IMR-90 (cell line): Measurements from ENCODE around the gene ARL14EP. TPM values are rescaled to one million over a fixed set of nuclear protein-coding genes. Genes with fewer than 3 reads are reported as not detected.

Source experiments
- ATAC-seq: fragments of 200-7000 bp; cut with Tn5 transposase; 2 replicates; pipeline ENCODE4 v1.9.1; 2020; ENCODE audit warnings: low read depth, mild to moderate bottlenecking, moderate library complexity
- BruUV-seq: library from RNA; stranded (reverse); fragments of 400-500 nt; replicated peaks from 2 replicates; lab custom pipeline; 2021; lab: Mats Ljungman, UMichigan
- CTCF ChIA-PET: fragments of 300-600 bp; formaldehyde crosslinking; extraction: SDS; loops from one replicate; lab custom pipeline; 2021; ENCODE audit warnings: antibody characterized with exemption; lab: Yijun Ruan, JAX
- POLR2A ChIA-PET: fragments of 300-600 bp; sonication (Branson Sonifier 250); formaldehyde crosslinking; loops from one replicate; lab custom pipeline; 2022; ENCODE audit warnings: antibody characterized with exemption; ENCODE audit not compliant: unreplicated experiment; lab: Charles Lee
- DNase-seq: peaks from one replicate; pipeline ENCODE4 v3.0.0; 2013
- H2AFZ ChIP-seq: replicated peaks from 2 replicates; pipeline ENCODE3; 2013; ENCODE audit warnings: low read length, mild to moderate bottlenecking; ENCODE audit not compliant: poor library complexity
- H2AK5ac ChIP-seq: 2 replicates; pipeline ENCODE4 v1.6.1; 2013; ENCODE audit warnings: low read depth, low read length, inconsistent platforms
- H2AK9ac ChIP-seq: replicated peaks from 2 replicates; pipeline ENCODE3; 2013; ENCODE audit warnings: mild to moderate bottlenecking, low read depth, low read length, moderate library complexity; ENCODE audit not compliant: poor library complexity
- H2BK120ac ChIP-seq: 2 replicates; pipeline ENCODE4 v1.6.1; 2013; ENCODE audit warnings: low read depth, low read length, inconsistent platforms
- H2BK15ac ChIP-seq: 3 replicates; pipeline ENCODE4 v1.6.1; 2013; ENCODE audit warnings: low read depth, low read length, inconsistent platforms
- H2BK20ac ChIP-seq: 2 replicates; pipeline ENCODE4 v1.6.1; 2013; ENCODE audit warnings: low read depth, mild to moderate bottlenecking, inconsistent platforms, low read length, moderate library complexity
- H2BK5ac ChIP-seq: 2 replicates; pipeline ENCODE4 v1.6.1; 2013; ENCODE audit warnings: mild to moderate bottlenecking, low read depth, low read length, inconsistent platforms; ENCODE audit not compliant: poor library complexity, severe bottlenecking
- H3K14ac ChIP-seq: replicated peaks from 2 replicates; pipeline ENCODE4 v1.6.1; 2013; ENCODE audit warnings: low read depth, low read length, inconsistent platforms
- H3K18ac ChIP-seq: 2 replicates; pipeline ENCODE4 v1.6.1; 2013; ENCODE audit warnings: low read depth, low read length, control low read depth
- H3K23ac ChIP-seq: 2 replicates; pipeline ENCODE4 v1.6.1; 2013; ENCODE audit warnings: low read depth, low read length, inconsistent platforms
- H3K27ac ChIP-seq: 2 replicates; pipeline ENCODE4 v1.5.1; 2013; ENCODE audit warnings: mild to moderate bottlenecking, control low read depth, low read length; ENCODE audit not compliant: insufficient read depth
- H3K27me3 ChIP-seq: 2 replicates; pipeline ENCODE4 v1.6.1; 2013; ENCODE audit warnings: low read length; ENCODE audit not compliant: control insufficient read depth, insufficient read depth
- H3K36me3 ChIP-seq: 2 replicates; pipeline ENCODE4 v1.6.1; 2013; ENCODE audit warnings: low read length, mixed read lengths; ENCODE audit not compliant: control insufficient read depth, insufficient read depth
- H3K4ac ChIP-seq: 2 replicates; pipeline ENCODE4 v1.6.1; 2013; ENCODE audit warnings: low read depth, low read length, inconsistent platforms
- H3K4me1 ChIP-seq: 2 replicates; pipeline ENCODE4 v1.6.1; 2013; ENCODE audit warnings: low read length, mixed read lengths; ENCODE audit not compliant: control insufficient read depth, insufficient read depth
- H3K4me2 ChIP-seq: 2 replicates; pipeline ENCODE4 v1.6.1; 2013; ENCODE audit warnings: low read depth, mild to moderate bottlenecking, control low read depth, low read length, moderate library complexity
- H3K4me3 ChIP-seq: 2 replicates; pipeline ENCODE4 v1.5.1; 2013; ENCODE audit warnings: low read depth, mild to moderate bottlenecking, control low read depth, low read length, moderate library complexity; ENCODE audit not compliant: insufficient read depth
- H3K56ac ChIP-seq: 2 replicates; pipeline ENCODE4 v1.6.1; 2013; ENCODE audit warnings: low read length, inconsistent platforms; ENCODE audit not compliant: insufficient read depth; ENCODE audit errors: extremely low read depth
- H3K79me1 ChIP-seq, 2 experiments: 2 replicates each; pipeline ENCODE4 v1.6.1; 2013; ENCODE audit warnings: low read length in 2 of 2, inconsistent platforms in 1 of 2, low read depth in 1 of 2
- H3K9ac ChIP-seq: 2 replicates; pipeline ENCODE4 v1.6.1; 2013; ENCODE audit warnings: low read depth, low read length, control low read depth
- H3K9me1 ChIP-seq: 2 replicates; pipeline ENCODE4 v1.6.1; 2013; ENCODE audit warnings: low read length, inconsistent platforms; ENCODE audit not compliant: insufficient read depth
- H3K9me3 ChIP-seq: 2 replicates; pipeline ENCODE4 v1.6.1; 2013; ENCODE audit warnings: low read length; ENCODE audit not compliant: control insufficient read depth, insufficient read depth
- H4K20me1 ChIP-seq: 2 replicates; pipeline ENCODE4 v1.6.1; 2013; ENCODE audit warnings: low read length, inconsistent platforms; ENCODE audit not compliant: insufficient read depth
- H4K5ac ChIP-seq: 2 replicates; pipeline ENCODE4 v1.6.1; 2013; ENCODE audit warnings: mild to moderate bottlenecking, low read depth, low read length, control low read depth
- H4K8ac ChIP-seq, 2 experiments: 2 replicates each; pipeline ENCODE4 v1.6.1; 2013; ENCODE audit warnings: low read depth in 2 of 2, low read length in 2 of 2, control low read depth in 1 of 2, inconsistent platforms in 1 of 2
- H4K91ac ChIP-seq: 2 replicates; pipeline ENCODE4 v1.6.1; 2013; ENCODE audit warnings: low read depth, low read length, inconsistent platforms; ENCODE audit not compliant: insufficient read depth
- BHLHE40 ChIP-seq: fragments of 150-350 bp; IDR thresholded peaks from 2 replicates; pipeline ENCODE4 v1.6.1; 2016; ENCODE audit warnings: mild to moderate bottlenecking, low read depth, low read length
- MAFK ChIP-seq: IDR thresholded peaks from 2 replicates; pipeline ENCODE4 v1.6.1; 2012; ENCODE audit warnings: low read depth, low read length, improper control_type of control experiment
- WGBS, 2 experiments: methylation state at CpG; one replicate each; pipeline versions ENCODE4 v1.1.5 to v1.1.7; 2013; ENCODE audit warnings: missing lambda C conversion rate in 2 of 2; ENCODE audit not compliant: insufficient read length in 1 of 2; ENCODE audit errors: extremely low coverage in 2 of 2; 5-methylcytosine and 5-hydroxymethylcytosine counted together
- dilution Hi-C: fragments of 300-500 bp; cut with HindIII; formaldehyde crosslinking; loops from one replicate; pipeline ENCODE4 v1.14.3; 2018; ENCODE audit warnings: low sequenced_read_pairs; ENCODE audit not compliant: unreplicated experiment
- in situ Hi-C: fragments of 300-500 bp; cut with MboI; formaldehyde crosslinking; loops from 3 replicates; pipeline ENCODE4 v1.14.3; 2019; ENCODE audit warnings: low sequenced_read_pairs, inconsistent platforms, mixed read lengths
- intact Hi-C: fragments of 100-400 bp; cut with micrococcal nuclease; formaldehyde crosslinking; loops from 2 replicates; pipeline ENCODE4 v1.10.0; 2022
- polyA plus RNA-seq, 3 experiments: library from polyadenylated mRNA; depleted of rRNA; stranded (reverse); fragments of >200 nt; gene quantifications; 2 replicates each; pipeline ENCODE4 v1.2.3, GENCODE V29; 2012; ENCODE audit warnings: low replicate concordance in 1 of 3
- total RNA-seq: library from RNA; depleted of rRNA; stranded (reverse); fragments of >200 nt; gene quantifications from 2 replicates; pipeline ENCODE4 v1.2.3, GENCODE V29; 2012

Gene ARL14EP
- total and polyA plus RNA-seq, 2 of the 4 experiments (the other 2 are of a cell fraction), result 13.8 to 15.7 TPM

DNA sequence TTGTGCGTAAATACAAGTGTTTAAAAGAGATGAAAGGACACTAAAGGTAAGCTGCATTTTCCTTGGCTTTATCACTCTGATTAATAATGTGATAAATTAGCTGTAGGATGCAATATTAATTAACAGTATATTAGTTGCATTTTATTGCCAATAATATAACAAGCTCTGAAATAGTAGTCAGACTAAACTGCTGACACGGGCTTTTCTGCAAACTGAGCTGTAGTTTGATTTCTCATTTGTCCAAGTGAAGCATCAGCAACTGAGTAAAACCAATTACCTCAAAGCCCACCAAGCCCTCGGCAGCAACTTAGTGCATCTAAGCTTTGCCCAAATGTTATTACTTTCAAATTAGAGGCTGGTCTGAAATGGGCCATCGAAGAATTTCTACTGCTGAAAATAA, 33.5 kb downstream of the ARL14EP start:
- Histone ChIP-seq H2BK15ac (no peak overlapping the region), H2BK120ac (no peak overlapping the region), H4K20me1 (no peaks in the 10 kb centered on the region), H3K36me3 (no peaks in the 10 kb centered on the region), H3K4me1 (no peaks in the 10 kb centered on the region), H2AK9ac (no peak overlapping the region), H3K4me2 (no peak overlapping the region), H3K56ac (no peak overlapping the region), H2AFZ (no peak overlapping the region), H3K4ac (no peak overlapping the region), H3K27ac (no peak overlapping the region), H3K9me1 (no peaks in the 10 kb centered on the region), H4K5ac (no peak overlapping the region), H2BK5ac (no peak overlapping the region), H3K27me3 (no peaks in the 10 kb centered on the region; the same call in none of the 2 replicates), H3K79me1 (no peaks in the 10 kb centered on the region), H3K9me3 (no peaks in the 10 kb centered on the region), H3K18ac (no peak overlapping the region), H3K14ac (no peak overlapping the region), H4K8ac (no peak overlapping the region), H3K23ac (no peak overlapping the region), H3K9ac (no peak overlapping the region), H4K91ac (no peak overlapping the region), H2BK20ac (no peak overlapping the region), H2AK5ac (no peak overlapping the region), H3K4me3 (no peak overlapping the region)
- DNase-seq (no peak), ATAC-seq (no peak)
- TF ChIP-seq MAFK (peak; percentile 89), BHLHE40 (no peak)
- in situ Hi-C loops (no loop called here), intact Hi-C loops (no loop called here), dilution Hi-C loops (no loop called here)
- no TSS peak for BruUV-seq
- 50% methylated on average over 2 of the region's 4 CpGs; no CpG with 5 or more reads in 1 of the 2 experiments for WGBS, 2 experiments
- POLR2A ChIA-PET, result no interaction called here
- CTCF ChIA-PET, result no interaction called here
